A549 (cell line): Measurements from ENCODE around the gene PACS2.

Source experiments
- EP300 ChIP-seq, 2 experiments: fragments of >200 bp; sonication (Bioruptor Twin); formaldehyde crosslinking; IDR thresholded peaks; 2 replicates in 1 of 2; 3 replicates in 1 of 2; pipeline ENCODE4 v1.6.1; 2016 to 2017
- FOSB ChIP-seq: fragments of 250-450 bp; sonication (Bioruptor Pico); IDR thresholded peaks from 2 replicates; pipeline ENCODE4 v1.5.0; 2020; ENCODE audit warnings: mild to moderate bottlenecking, moderate library complexity
- JUN ChIP-seq, 2 experiments: fragments of >200 bp; sonication (Bioruptor Twin); formaldehyde crosslinking; IDR thresholded peaks; 2 replicates in 1 of 2; 3 replicates in 1 of 2; pipeline ENCODE4 v1.6.1; 2016 to 2017
- TF ChIP-seq, protein P1 (sequence below): fragments of 150-350 bp; IDR thresholded peaks from 2 replicates; pipeline ENCODE4 v1.6.1; 2014; ENCODE audit warnings: low read depth, mild to moderate bottlenecking, low read length
- TF ChIP-seq, protein P2 (sequence below): fragments of >200 bp; sonication (Bioruptor Twin); formaldehyde crosslinking; IDR thresholded peaks from 3 replicates; pipeline ENCODE4 v1.5.1; 2016

DNA sequence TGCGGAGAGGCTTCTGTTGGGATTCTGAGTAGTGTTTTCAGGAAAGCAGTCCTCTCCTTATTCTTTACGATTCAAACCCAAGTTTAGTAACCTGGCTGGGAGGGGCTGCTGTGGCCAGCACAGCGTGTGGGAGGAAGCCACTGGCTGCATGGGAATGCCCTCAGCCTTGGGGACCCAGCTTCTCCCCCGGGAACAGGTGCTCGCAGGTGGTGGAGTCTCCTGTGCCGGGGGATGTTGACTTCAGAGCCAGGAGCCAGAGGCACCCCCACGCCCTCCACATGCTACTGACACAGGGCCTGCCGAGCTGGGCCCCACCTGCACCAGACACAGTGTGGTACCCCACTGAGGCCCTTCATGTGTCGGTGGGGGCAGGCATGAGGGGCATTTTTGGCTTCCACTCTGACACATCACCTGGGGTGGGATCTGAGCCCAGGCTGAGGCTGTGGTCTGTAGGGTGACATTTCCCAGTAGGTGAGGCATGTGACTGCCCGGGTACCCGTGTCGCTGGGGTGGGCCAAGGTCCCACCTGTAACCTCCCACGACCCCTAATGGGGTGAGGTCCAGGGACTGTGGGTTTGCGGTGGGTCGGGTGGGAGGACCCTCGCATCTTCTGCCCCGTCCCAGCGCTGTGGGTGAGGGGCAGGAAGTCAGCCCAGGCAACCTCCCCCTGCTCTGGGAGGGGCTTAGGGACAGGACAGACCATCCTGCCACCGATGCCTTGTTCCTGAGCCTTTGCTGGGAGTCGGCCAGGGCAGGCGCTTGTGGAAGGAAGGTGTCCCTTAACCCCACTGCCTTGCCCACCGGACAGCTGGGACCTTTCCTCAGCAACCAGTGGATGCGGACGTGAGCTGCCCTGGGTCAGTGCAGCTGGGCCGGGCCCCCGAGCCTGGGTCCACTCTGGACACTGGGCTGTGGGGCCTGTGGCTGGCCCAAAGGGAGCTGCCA, 131.6 kb downstream of the PACS2 start:
- TF ChIP-seq EP300 (IDR thresholded peaks at IDR 0.05): no peak
- TF ChIP-seq, protein P1, sequence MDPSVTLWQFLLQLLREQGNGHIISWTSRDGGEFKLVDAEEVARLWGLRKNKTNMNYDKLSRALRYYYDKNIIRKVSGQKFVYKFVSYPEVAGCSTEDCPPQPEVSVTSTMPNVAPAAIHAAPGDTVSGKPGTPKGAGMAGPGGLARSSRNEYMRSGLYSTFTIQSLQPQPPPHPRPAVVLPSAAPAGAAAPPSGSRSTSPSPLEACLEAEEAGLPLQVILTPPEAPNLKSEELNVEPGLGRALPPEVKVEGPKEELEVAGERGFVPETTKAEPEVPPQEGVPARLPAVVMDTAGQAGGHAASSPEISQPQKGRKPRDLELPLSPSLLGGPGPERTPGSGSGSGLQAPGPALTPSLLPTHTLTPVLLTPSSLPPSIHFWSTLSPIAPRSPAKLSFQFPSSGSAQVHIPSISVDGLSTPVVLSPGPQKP: no peak
- TF ChIP-seq, protein P2, sequence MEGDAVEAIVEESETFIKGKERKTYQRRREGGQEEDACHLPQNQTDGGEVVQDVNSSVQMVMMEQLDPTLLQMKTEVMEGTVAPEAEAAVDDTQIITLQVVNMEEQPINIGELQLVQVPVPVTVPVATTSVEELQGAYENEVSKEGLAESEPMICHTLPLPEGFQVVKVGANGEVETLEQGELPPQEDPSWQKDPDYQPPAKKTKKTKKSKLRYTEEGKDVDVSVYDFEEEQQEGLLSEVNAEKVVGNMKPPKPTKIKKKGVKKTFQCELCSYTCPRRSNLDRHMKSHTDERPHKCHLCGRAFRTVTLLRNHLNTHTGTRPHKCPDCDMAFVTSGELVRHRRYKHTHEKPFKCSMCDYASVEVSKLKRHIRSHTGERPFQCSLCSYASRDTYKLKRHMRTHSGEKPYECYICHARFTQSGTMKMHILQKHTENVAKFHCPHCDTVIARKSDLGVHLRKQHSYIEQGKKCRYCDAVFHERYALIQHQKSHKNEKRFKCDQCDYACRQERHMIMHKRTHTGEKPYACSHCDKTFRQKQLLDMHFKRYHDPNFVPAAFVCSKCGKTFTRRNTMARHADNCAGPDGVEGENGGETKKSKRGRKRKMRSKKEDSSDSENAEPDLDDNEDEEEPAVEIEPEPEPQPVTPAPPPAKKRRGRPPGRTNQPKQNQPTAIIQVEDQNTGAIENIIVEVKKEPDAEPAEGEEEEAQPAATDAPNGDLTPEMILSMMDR: no peak
- TF ChIP-seq JUN (IDR thresholded peaks at IDR 0.05): no peak
- no peak for TF ChIP-seq FOSB
